Measurements from ENCODE around the gene ATRIP. TPM values are rescaled to one million over a fixed set of nuclear protein-coding genes. Genes with fewer than 3 reads are reported as not detected.
A peak's percentile ranks its signal among the peaks of the same experiment; 100 is the strongest.

ATRIP gene
- total and polyA plus RNA-seq, 10 of the 15 experiments (the other 5 are each of a cell fraction or from before 2014, with no cell fraction given): 1.4 to 16.0 (median 10.1) TPM

GRCh38 chr3:48492461-48493202 is 46.1 kb downstream of the ATRIP start:
- Histone ChIP-seq H3K9ac (ENCODE audit: control insufficient read depth, insufficient read depth, low read length) (peak overlapping the region; percentile 40), H3K4me1 (ENCODE audit: control insufficient read depth, insufficient read depth, low read length) (peaks cover 8% of the 10 kb centered on the region), H3K9me3 (replicated peaks; ENCODE audit: control insufficient read depth, insufficient read depth, low read length) (no peaks in the 10 kb centered on the region), H3K4me2 (ENCODE audit: control insufficient read depth, insufficient read depth) (peak overlapping the region; percentile 62), H3K27ac (ENCODE audit: control insufficient read depth, insufficient read depth) (peak overlapping the region; percentile 56), H3K79me2 (ENCODE audit: control insufficient read depth, insufficient read depth, low read length) (no peaks in the 10 kb centered on the region), H3K4me3 (no peak overlapping the region), H2AFZ (ENCODE audit: control insufficient read depth, low read depth, low read length) (peak overlapping the region; percentile 90), H3K27me3 (replicated peaks in 1 of 2; ENCODE audit: control insufficient read depth in 2 of 2, insufficient read depth in 2 of 2, low read length in 1 of 2) (no peaks in the 10 kb centered on the region), H4K20me1 (ENCODE audit: control insufficient read depth, insufficient read depth) (no peaks in the 10 kb centered on the region), H3K36me3 (ENCODE audit: control insufficient read depth in 2 of 2, insufficient read depth in 2 of 2, low read length in 1 of 2) (no peaks in the 10 kb centered on the region)
- in situ Hi-C loops (cut with MboI): no loop called here
- peak; percentile 94 for ATAC-seq
- ChIA-PET CTCF (interaction anchor here (0.9 kb wide), 1 partner anchor 15 kb away, joined by 4 read pairs; no protein-coding TSS in a partner anchor), RAD21 (ENCODE audit: unreplicated experiment) (interaction anchor here (0.8 to 0.9 kb wide), 3 partner anchors 15 to 57 kb away, joined by 3 read pairs; no protein-coding TSS in a partner anchor), POLR2A (interaction anchor here (0.6 to 1.2 kb wide), 3 partner anchors 14 to 19 kb away, joined by 3 to 4 read pairs (median 4); no protein-coding TSS in a partner anchor), SMC1A (ENCODE audit: uncharacterized antibody, unreplicated experiment) (interaction anchor here (0.9 to 1.1 kb wide), 3 partner anchors 57 to 92 kb away, joined by 3 read pairs; no protein-coding TSS in a partner anchor)
- no TSS peak for BruUV-seq (replicated peaks)
- no peak for FAIRE-seq
- 45% methylated on average over 7 of the region's 7 CpGs for WGBS (ENCODE audit: insufficient coverage, insufficient replicate concordance, low lambda C conversion rate, missing lambda C conversion rate)
- DNase-seq (ENCODE audit: low read depth, low spot score): no peak
- intact Hi-C loops (cut with micrococcal nuclease; ENCODE audit: unreplicated experiment): no loop called here
- TF ChIP-seq NBN (IDR thresholded peaks at IDR 0.05) (0 out of 2 replicates have a peak, but pooled peaks have one; percentile 45), POLR2A (IDR thresholded peaks at IDR 0.05; ENCODE audit: low read depth, low read length) (no peak), ATF7 (IDR thresholded peaks at IDR 0.05; ENCODE audit: low read depth) (peak; percentile 81), FOXM1 (IDR thresholded peaks at IDR 0.05; ENCODE audit: low read depth, low read length) (no peak), USF1 (IDR thresholded peaks at IDR 0.05; ENCODE audit: borderline replicate concordance, extremely low read length, insufficient read depth, low read depth, low read length) (no peak), ZNF274 (IDR thresholded peaks at IDR 0.05; ENCODE audit: insufficient read depth, insufficient read length) (no peak), MTA2 (IDR thresholded peaks at IDR 0.05; ENCODE audit: low read depth) (peak; percentile 47; the same call in 1 of the 2 replicates), YY1 (IDR thresholded peaks at IDR 0.05; ENCODE audit: low read depth, low read length) (0 out of 2 replicates have a peak, but pooled peaks have one; percentile 17), SPI1 (IDR thresholded peaks at IDR 0.05; ENCODE audit: borderline replicate concordance, insufficient read depth, low read depth, low read length) (peak; percentile 89), EED (IDR thresholded peaks at IDR 0.05; ENCODE audit: low read depth) (peak; percentile 77), SMAD5 (IDR thresholded peaks at IDR 0.05; ENCODE audit: low read depth) (no peak), IKZF1 (conservative IDR thresholded peaks at IDR 0.05) (peak; percentile 61), IKZF2 (IDR thresholded peaks at IDR 0.05) (peak; percentile 69 to 70)
- TF ChIP-seq, protein P1, sequence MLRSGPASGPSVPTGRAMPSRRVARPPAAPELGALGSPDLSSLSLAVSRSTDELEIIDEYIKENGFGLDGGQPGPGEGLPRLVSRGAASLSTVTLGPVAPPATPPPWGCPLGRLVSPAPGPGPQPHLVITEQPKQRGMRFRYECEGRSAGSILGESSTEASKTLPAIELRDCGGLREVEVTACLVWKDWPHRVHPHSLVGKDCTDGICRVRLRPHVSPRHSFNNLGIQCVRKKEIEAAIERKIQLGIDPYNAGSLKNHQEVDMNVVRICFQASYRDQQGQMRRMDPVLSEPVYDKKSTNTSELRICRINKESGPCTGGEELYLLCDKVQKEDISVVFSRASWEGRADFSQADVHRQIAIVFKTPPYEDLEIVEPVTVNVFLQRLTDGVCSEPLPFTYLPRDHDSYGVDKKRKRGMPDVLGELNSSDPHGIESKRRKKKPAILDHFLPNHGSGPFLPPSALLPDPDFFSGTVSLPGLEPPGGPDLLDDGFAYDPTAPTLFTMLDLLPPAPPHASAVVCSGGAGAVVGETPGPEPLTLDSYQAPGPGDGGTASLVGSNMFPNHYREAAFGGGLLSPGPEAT (IDR thresholded peaks at IDR 0.05; ENCODE audit: low read depth): peak; percentile 61

Measured in GM12878 (cell line).